ENCODE results near the gene KAT2A.

Gene KAT2A

GRCh38 chr17:42110301-42111264 is 10.6 kb downstream of the KAT2A start:
- TF ChIP-seq EP300 (IDR thresholded peaks at IDR 0.05; ENCODE audit: borderline replicate concordance): no peak
- no peak for TF ChIP-seq EGR1 (IDR thresholded peaks at IDR 0.05)
- TF ChIP-seq NFIC (IDR thresholded peaks at IDR 0.05): no peak
- TF ChIP-seq FOXM1 (IDR thresholded peaks at IDR 0.05; ENCODE audit: borderline replicate concordance, low read depth): no peak
- no peak for TF ChIP-seq TAF1 (IDR thresholded peaks at IDR 0.05; ENCODE audit: low read depth)
- no peak for TF ChIP-seq RAD21 (IDR thresholded peaks at IDR 0.05; ENCODE audit: low read depth)
- no peak for TF ChIP-seq YY1 (IDR thresholded peaks at IDR 0.05; ENCODE audit: low read depth)
- TF ChIP-seq USF1 (IDR thresholded peaks at IDR 0.05): no peak

GRCh38 chr17:42109086-42109485 is 12.1 kb downstream of the KAT2A start:
- no peak for TF ChIP-seq TAF1 (IDR thresholded peaks at IDR 0.05; ENCODE audit: low read depth)
- TF ChIP-seq YY1 (IDR thresholded peaks at IDR 0.05; ENCODE audit: low read depth): no peak

GRCh38 chr17:42107597-42108576 is 13.3 kb downstream of the KAT2A start:
- no peak for TF ChIP-seq TCF12 (IDR thresholded peaks at IDR 0.05; ENCODE audit: low read depth)
- TF ChIP-seq TAF1 (IDR thresholded peaks at IDR 0.05; ENCODE audit: low read depth): no peak
- TF ChIP-seq CEBPB (IDR thresholded peaks at IDR 0.05): no peak
- peak; percentile 19; the same call in 1 of the 2 replicates for TF ChIP-seq NFIC (IDR thresholded peaks at IDR 0.05)
- peak; percentile 59; the same call in 1 of the 2 replicates for TF ChIP-seq ZBTB7A (IDR thresholded peaks at IDR 0.05; ENCODE audit: low read depth)
- TF ChIP-seq REST (IDR thresholded peaks at IDR 0.05; ENCODE audit: low read depth): no peak

GRCh38 chr17:42107124-42107523 is 14.0 kb downstream of the KAT2A start:
- no peak for TF ChIP-seq TEAD4 (IDR thresholded peaks at IDR 0.05)
- TF ChIP-seq MAX (IDR thresholded peaks at IDR 0.05): no peak; the same call in 1 of the 2 replicates
- TF ChIP-seq CREB1 (IDR thresholded peaks at IDR 0.05; ENCODE audit: low read depth): no peak
- TF ChIP-seq FOXM1 (IDR thresholded peaks at IDR 0.05; ENCODE audit: borderline replicate concordance, low read depth): no peak
- TF ChIP-seq CEBPB (IDR thresholded peaks at IDR 0.05): no peak
- TF ChIP-seq ZBTB7A (IDR thresholded peaks at IDR 0.05; ENCODE audit: low read depth): no peak

GRCh38 chr17:42106009-42106408 is 15.2 kb downstream of the KAT2A start:
- no peak for TF ChIP-seq ZBTB7A (IDR thresholded peaks at IDR 0.05; ENCODE audit: low read depth)
- no peak for TF ChIP-seq TCF12 (IDR thresholded peaks at IDR 0.05; ENCODE audit: low read depth)
- TF ChIP-seq EP300 (IDR thresholded peaks at IDR 0.05; ENCODE audit: borderline replicate concordance): no peak
- no peak for TF ChIP-seq USF1 (IDR thresholded peaks at IDR 0.05)
- no peak for TF ChIP-seq TAF1 (IDR thresholded peaks at IDR 0.05; ENCODE audit: low read depth)
- no peak for TF ChIP-seq NFIC (IDR thresholded peaks at IDR 0.05)
- TF ChIP-seq TEAD4 (IDR thresholded peaks at IDR 0.05): no peak
- no peak for TF ChIP-seq YY1 (IDR thresholded peaks at IDR 0.05; ENCODE audit: low read depth)
- TF ChIP-seq REST (IDR thresholded peaks at IDR 0.05; ENCODE audit: low read depth): no peak
- TF ChIP-seq FOXM1 (IDR thresholded peaks at IDR 0.05; ENCODE audit: borderline replicate concordance, low read depth): no peak
- no peak for TF ChIP-seq EGR1 (IDR thresholded peaks at IDR 0.05)
- TF ChIP-seq CREB1 (IDR thresholded peaks at IDR 0.05; ENCODE audit: low read depth): no peak
- TF ChIP-seq MAX (IDR thresholded peaks at IDR 0.05): no peak
- no peak for TF ChIP-seq CEBPB (IDR thresholded peaks at IDR 0.05)
- no peak for TF ChIP-seq RAD21 (IDR thresholded peaks at IDR 0.05; ENCODE audit: low read depth)
